Ascending aorta (tissue), 2 donors: Measurements from ENCODE around the gene COX6B2. TPM values are rescaled to one million over a fixed set of nuclear protein-coding genes. Genes with fewer than 3 reads are reported as not detected.

Experiments used
- DNase-seq, 2 donors: peaks; one replicate each; pipeline ENCODE4 v3.0.0-alpha.2; 2019; ENCODE audit warnings: low spot score in 2 of 2
- H3K27ac ChIP-seq, 2 donors: fragments of 200-600 bp; sonication (generic); one replicate each; pipeline ENCODE4 v1.5.1; 2016 to 2017; ENCODE audit warnings: mild to moderate bottlenecking in 1 of 2
- H3K27me3 ChIP-seq: fragments of 200-600 bp; sonication (generic); one replicate; pipeline ENCODE4 v1.5.1; 2017
- H3K36me3 ChIP-seq, 2 donors: fragments of 200-600 bp; sonication (generic); one replicate each; pipeline ENCODE4 v1.5.1; 2016
- H3K4me1 ChIP-seq, 2 donors: fragments of 200-600 bp; sonication (generic); one replicate each; pipeline ENCODE4 v1.5.1; 2016 to 2017; ENCODE audit warnings: mild to moderate bottlenecking in 1 of 2
- H3K4me3 ChIP-seq, 2 donors: fragments of 200-600 bp; sonication (generic); one replicate each; pipeline ENCODE4 v1.5.1; 2016 to 2017; ENCODE audit warnings: mild to moderate bottlenecking in 1 of 2
- H3K9me3 ChIP-seq, 2 donors: fragments of 200-600 bp; sonication (generic); one replicate each; pipeline ENCODE4 v1.5.1; 2016
- intact Hi-C: fragments of 100-400 bp; cut with DNase I; formaldehyde crosslinking; loops from one replicate; pipeline ENCODE4 v1.15.1; 2023
- total RNA-seq: library from RNA; depleted of rRNA; stranded (reverse); fragments of >200 nt; gene quantifications from one replicate; pipeline ENCODE4 v1.1.0, GENCODE V29; 2016
- TF ChIP-seq, protein P1 (sequence below), 3 experiments: fragments of 200-600 bp in 2 of 3; fragments of 450-650 bp in 1 of 3; sonication (generic) in 2 of 3; IDR thresholded peaks; one replicate each; pipeline ENCODE4 v1.5.1; 2016 to 2019; ENCODE audit warnings: antibody characterized with exemption in 3 of 3, mild to moderate bottlenecking in 1 of 3, moderate library complexity in 1 of 3

Gene COX6B2
- total RNA-seq, 1 donor from 2014 or later, result not detected

DNA sequence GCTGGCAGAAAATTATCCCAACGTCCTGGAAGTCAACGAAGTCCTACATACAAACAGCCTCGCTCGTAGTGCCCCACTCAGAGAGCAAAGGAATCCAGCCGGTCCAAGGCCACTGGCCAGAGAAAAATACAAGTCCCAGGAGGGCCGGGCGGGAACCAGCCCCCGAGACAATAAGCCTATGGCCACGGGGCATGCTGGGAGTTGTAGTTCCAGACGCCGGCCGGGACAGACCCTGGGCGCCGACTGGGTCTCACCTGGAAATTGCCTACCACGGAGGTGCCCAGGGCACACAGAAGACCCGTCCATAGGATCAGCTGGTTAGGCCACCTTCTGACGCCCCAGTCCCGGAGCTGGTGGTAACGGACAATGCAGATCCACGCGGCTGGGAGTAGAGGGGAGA lies 34.7 kb downstream of the COX6B2 start:
- no peaks in the 10 kb centered on the region for H3K4me1 ChIP-seq
- no peak overlapping the region for H3K27ac ChIP-seq
- TF ChIP-seq, protein P1, sequence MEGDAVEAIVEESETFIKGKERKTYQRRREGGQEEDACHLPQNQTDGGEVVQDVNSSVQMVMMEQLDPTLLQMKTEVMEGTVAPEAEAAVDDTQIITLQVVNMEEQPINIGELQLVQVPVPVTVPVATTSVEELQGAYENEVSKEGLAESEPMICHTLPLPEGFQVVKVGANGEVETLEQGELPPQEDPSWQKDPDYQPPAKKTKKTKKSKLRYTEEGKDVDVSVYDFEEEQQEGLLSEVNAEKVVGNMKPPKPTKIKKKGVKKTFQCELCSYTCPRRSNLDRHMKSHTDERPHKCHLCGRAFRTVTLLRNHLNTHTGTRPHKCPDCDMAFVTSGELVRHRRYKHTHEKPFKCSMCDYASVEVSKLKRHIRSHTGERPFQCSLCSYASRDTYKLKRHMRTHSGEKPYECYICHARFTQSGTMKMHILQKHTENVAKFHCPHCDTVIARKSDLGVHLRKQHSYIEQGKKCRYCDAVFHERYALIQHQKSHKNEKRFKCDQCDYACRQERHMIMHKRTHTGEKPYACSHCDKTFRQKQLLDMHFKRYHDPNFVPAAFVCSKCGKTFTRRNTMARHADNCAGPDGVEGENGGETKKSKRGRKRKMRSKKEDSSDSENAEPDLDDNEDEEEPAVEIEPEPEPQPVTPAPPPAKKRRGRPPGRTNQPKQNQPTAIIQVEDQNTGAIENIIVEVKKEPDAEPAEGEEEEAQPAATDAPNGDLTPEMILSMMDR (IDR thresholded peaks at IDR 0.05), result no peak
- no peak for DNase-seq
- no peaks in the 10 kb centered on the region for H3K27me3 ChIP-seq
- no peaks in the 10 kb centered on the region for H3K9me3 ChIP-seq
- no peak overlapping the region for H3K4me3 ChIP-seq
- no peaks in the 10 kb centered on the region for H3K36me3 ChIP-seq
- intact Hi-C loops, result no loop called here

- H3K9me3 ChIP-seq, result no peaks in the 10 kb centered on the region
- H3K4me1 ChIP-seq, result no peaks in the 10 kb centered on the region
- no peaks in the 10 kb centered on the region for H3K36me3 ChIP-seq
- H3K27ac ChIP-seq, result no peak overlapping the region
- intact Hi-C loops, result no loop called here
- no peak overlapping the region for H3K4me3 ChIP-seq
- DNase-seq, result no peak
- TF ChIP-seq, protein P1 (IDR thresholded peaks at IDR 0.05), result no peak
- H3K27me3 ChIP-seq, result no peaks in the 10 kb centered on the region
Measured at GRCh38 chr19:55316646-55317045, 37.9 kb downstream of the COX6B2 start.

- intact Hi-C loops, result no loop called here
Measured at GRCh38 chr19:55315956-55316525, 38.5 kb downstream of the COX6B2 start.

DNA sequence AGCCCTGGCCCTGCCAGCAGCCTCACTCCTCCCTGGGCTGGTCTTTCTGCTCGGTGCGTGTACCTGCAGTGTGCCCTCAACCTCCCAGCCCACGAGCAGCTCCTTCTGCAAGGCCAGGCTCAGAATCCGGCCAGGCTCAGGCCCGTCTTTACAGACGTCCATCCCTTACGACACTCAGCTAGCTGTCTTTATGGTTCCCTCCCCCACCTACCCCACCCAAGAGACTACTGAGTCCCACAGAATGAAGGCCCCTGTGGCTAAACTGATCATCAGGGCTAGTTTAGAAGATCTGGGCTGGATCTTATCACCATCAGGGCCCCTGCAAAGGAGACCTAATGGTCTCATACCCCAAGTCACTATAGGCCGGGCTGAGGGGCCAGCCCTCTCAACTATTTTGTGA lies 40.1 kb downstream of the COX6B2 start:
- DNase-seq, result no peak
- intact Hi-C loops, result no loop called here
- no peak overlapping the region for H3K27ac ChIP-seq
- no peaks in the 10 kb centered on the region for H3K27me3 ChIP-seq
- H3K36me3 ChIP-seq, result peaks cover 4 to 9% of the 10 kb centered on the region in 2 donors
- H3K4me1 ChIP-seq, result no peaks in the 10 kb centered on the region
- H3K9me3 ChIP-seq, result no peaks in the 10 kb centered on the region
- TF ChIP-seq, protein P1 (IDR thresholded peaks at IDR 0.05), result no peak
- H3K4me3 ChIP-seq, result no peak overlapping the region

More at GRCh38 chr19:55315956-55316525, 38.5 kb downstream of the COX6B2 start:
- Histone ChIP-seq H3K9me3 (no peaks in the 10 kb centered on the region), H3K4me1 (no peaks in the 10 kb centered on the region), H3K4me3 (no peak overlapping the region), H3K27ac (no peak overlapping the region), H3K36me3 (no peaks in the 10 kb centered on the region), H3K27me3 (no peaks in the 10 kb centered on the region)
- DNase-seq, result no peak
- TF ChIP-seq, protein P1 (IDR thresholded peaks at IDR 0.05), result no peak

- H3K27me3 ChIP-seq, result no peaks in the 10 kb centered on the region
- no peak overlapping the region for H3K27ac ChIP-seq
Measured at GRCh38 chr19:55312621-55313512, 41.7 kb downstream of the COX6B2 start.

More at GRCh38 chr19:55312621-55313512, 41.7 kb downstream of the COX6B2 start:
- TF ChIP-seq, protein P1 (IDR thresholded peaks at IDR 0.05), result no peak
- no peak for DNase-seq
- no peaks in the 10 kb centered on the region for H3K9me3 ChIP-seq
- peaks cover 13 to 14% of the 10 kb centered on the region in 2 donors for H3K36me3 ChIP-seq
- H3K4me1 ChIP-seq, result no peaks in the 10 kb centered on the region
- intact Hi-C loops, result no loop called here
- no peak overlapping the region for H3K4me3 ChIP-seq
